Endometrium (tissue), 2 donors: ENCODE results near the gene PACS2.

Experiments used
- FAIRE-seq: peaks from 2 replicates; lab custom pipeline; 2012; peaks lifted over from hg19 to GRCh38; lab: Jason Lieb, UNC
- donor health status: control.
- donor health status: control.

PACS2 gene

GRCh38 chr14:105388110-105388951 lies 73.8 kb downstream of the PACS2 start:
- no peak for FAIRE-seq

GRCh38 chr14:105388976-105389375 lies 74.4 kb downstream of the PACS2 start:
- FAIRE-seq, result no peak

DNA sequence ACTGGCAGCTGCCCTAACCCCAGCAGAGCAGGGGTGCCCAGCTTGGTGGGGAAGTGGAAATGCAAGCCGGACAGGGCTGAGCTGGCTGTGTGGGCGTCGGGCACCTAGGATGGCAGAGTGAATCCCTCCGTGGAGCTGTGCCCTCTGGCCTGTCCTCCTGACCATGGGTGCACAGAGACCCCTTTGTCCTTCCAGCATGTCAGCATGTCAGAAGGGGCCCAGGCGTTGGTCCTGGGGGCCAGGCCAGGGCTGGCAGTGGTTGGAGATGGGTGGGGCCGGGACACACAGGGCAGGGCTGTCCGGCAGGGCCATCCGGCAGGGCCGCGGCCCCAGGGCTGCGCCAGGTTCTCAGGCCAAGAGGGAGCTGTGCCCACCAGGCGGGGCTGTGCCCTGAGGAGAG lies 75.0 kb downstream of the PACS2 start:
- no peak for FAIRE-seq

DNA sequence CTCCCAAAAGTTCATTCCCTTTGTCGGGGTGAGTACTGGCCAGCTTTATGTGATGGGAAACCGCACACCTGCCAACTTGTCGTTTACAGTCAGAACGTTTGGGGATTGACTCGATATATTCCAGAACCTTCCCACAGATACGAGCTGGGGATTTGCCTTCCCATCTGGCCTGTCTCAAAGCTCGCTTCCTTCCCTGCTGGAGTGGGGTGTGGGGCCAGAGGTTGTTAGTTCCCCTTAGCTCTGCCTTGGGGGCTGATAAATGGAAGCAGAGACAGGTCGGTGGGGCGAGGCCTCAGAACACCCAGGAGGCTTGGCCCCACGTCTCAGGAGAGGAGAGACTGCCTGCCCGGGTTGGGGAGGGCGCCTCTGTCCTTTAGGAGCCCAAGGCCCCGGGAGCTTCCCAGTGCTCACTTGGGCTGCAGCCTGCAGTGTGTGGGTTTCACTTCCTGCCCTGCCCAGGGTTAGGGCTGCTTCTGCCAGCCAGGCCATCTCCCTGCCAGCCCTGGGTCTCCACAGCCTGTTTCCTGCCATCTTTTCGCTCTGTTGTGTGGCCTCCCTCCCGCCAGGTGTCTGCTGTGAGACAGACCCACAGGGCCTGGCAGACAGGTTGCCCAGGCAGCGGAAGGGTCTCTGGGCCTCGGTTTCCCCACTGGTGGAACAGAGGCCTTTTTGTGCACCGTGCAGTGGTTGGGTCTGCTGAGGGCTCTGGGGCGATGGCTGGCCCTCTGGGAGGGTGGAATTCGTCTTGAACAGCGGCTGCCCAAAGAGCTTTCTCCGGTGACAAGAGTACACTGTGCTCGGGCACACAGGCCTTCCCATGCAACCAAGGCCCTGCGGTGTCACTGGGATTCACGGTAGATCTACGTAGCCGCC lies 75.7 kb downstream of the PACS2 start:
- FAIRE-seq, result no peak

- FAIRE-seq, result no peak
These were observed 76.4 kb downstream of the PACS2 start for GRCh38 chr14:105390849-105391500.

DNA sequence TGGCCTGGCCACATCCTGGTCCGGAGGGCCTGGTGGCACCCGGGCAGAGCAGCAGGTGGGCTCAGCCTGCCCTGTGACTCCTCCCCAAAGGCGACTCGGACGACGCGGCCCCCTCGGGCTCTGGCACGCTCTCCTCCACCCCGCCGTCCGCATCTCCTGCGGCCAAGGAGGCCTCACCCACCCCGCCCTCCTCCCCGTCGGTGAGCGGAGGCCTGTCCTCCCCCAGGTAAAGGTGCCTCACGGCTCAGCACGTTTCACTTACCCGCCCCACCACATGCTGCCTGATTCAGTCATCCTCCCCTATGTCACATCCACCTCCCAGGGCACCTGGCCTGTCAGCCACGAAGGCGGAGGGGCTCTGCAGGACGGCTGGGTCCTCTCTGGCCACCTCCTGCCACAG lies 77.0 kb downstream of the PACS2 start:
- no peak for FAIRE-seq

DNA sequence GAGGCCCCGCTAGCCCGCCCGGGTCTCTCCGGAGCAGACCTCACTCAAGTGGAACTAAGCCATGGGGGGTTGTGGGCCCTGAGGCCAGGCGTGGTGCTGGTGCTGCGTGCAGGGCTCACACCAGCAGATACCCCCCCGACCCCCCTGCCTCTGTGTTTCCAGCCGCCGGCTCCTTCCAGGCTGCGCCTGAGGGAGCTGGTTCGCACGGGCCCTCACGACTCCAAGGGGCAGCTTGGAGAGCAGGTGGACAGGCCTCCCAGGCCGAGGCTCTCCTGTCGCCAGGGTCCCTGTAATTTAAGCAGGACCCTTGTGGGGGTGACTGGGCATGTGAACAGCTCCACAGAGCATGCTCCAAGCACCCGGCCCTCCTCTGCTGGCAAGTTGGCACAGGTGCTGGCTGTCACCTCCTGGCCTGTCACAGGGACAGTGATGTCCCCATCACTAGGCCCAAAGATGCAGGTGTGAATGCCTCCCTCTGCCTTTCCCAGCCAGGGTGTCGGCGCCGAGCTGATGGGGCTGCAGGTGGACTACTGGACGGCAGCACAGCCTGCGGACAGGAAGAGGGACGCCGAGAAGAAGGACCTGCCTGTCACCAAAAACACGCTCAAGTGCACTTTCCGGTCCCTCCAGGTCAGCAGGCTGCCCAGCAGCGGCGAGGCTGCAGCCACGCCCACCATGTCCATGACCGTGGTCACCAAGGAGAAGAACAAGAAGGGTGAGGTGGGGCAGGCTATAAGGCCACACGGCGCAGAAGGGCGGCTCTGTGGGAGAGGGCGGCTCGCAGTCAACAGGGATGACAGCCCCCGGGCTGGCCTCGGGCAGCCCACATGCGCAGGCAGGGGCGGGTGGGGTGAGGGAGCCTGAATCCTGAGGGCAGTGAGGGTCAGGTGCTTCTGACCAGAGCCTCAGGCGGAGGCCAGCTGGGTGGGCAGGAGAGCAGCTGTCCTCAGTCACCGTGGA lies 77.9 kb downstream of the PACS2 start:
- FAIRE-seq, result no peak

DNA sequence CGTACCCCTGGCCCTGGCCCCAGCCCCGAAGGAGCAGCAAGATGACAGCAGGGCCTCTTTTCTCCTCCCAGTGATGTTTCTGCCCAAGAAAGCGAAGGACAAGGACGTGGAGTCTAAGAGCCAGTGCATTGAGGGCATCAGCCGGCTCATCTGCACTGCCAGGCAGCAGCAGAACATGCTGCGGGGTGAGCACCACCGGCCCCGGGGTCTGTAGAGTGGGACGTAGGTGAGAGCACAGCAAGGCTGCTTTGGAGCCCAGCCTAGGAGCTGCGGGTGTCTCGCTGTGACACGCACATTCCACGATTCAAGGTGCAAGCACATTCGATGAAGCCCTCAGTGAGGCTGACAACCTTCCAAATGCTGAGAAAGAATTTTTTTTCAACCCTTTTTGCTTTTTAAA lies 78.6 kb downstream of the PACS2 start:
- no peak for FAIRE-seq

DNA sequence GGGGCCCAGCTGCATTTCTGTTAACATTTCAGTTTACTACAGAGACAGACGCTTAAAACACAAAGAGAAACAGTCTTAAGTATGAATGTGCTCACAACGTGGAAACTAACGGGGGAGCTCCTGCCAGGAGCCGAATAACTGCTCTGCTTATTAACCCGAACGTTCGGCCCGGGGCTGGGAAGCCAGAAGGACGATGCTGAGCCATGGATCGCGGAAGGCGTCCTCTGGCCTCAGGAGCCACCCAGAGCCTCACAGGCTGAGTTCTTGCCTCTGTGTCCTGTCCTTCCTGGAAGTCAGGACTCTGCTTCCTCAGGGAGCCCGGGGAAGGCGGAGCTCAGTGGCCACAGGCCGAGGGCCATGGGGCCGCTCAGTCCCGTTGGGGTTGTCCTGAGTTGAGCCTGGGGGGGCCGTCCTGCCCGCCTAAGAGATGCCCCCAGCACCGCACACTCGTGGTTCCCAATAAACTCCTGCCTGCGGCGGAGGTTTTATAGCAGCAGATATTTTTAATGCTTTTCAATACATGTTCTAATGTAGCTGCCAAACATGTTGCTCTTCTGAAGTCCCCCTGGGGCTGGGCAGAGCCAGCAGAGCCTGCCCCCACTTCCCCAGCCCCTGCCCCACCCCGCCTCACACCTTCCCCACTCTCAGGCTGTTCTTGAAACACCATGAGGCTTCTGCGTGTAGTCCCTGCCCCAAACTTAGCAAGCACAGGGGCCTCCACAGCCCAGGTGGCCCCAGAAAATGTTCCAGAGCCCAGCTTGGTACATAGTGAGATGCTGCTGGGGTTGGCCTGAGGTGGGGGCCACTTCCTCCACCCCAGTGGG lies 80.4 kb downstream of the PACS2 start:
- FAIRE-seq, result no peak

- FAIRE-seq, result no peak
These were observed 80.9 kb downstream of the PACS2 start for GRCh38 chr14:105395538-105395854.

- FAIRE-seq, result no peak
These were observed 82.9 kb downstream of the PACS2 start for GRCh38 chr14:105397350-105397931.

DNA sequence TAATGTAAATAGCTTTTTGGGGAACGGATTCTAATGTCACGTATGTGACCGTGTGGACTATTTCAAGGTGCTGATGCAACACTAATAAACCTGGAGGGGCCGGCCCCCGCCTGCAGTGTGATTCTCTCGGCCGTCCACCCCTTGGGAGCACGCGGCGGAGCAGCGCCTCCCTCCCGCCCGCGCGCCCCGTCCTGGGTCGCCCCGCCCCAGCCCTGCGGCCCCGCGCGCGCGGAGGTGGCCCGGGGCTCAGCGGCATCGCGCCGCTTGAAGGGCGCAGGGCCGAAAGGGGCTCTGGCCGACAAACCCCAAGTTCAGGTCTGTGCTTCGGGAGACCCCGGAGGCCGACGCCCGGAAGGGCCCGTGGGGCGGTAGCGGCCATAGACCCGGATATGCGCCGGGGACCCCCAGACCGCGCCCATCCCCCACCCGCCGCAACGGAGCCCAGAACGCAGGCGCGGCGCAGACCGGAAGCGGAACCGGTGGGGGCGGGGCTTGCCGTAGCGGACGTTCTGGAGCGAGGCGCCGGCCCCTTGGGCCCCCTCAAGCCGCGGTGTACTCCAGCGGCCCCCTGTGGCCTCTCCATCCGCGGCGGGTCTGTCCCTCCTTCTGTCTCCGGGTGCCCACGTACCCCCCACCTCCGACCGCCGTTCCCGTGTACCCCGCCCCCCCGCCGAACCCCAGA lies 83.6 kb downstream of the PACS2 start, which contains the start of gene TEX22:
Gene TEX22, plus strand, starts transcription at position 495 of the 682 bp plus-strand sequence. CDS start 803 bp downstream, outside the sequence.
- no peak for FAIRE-seq

DNA sequence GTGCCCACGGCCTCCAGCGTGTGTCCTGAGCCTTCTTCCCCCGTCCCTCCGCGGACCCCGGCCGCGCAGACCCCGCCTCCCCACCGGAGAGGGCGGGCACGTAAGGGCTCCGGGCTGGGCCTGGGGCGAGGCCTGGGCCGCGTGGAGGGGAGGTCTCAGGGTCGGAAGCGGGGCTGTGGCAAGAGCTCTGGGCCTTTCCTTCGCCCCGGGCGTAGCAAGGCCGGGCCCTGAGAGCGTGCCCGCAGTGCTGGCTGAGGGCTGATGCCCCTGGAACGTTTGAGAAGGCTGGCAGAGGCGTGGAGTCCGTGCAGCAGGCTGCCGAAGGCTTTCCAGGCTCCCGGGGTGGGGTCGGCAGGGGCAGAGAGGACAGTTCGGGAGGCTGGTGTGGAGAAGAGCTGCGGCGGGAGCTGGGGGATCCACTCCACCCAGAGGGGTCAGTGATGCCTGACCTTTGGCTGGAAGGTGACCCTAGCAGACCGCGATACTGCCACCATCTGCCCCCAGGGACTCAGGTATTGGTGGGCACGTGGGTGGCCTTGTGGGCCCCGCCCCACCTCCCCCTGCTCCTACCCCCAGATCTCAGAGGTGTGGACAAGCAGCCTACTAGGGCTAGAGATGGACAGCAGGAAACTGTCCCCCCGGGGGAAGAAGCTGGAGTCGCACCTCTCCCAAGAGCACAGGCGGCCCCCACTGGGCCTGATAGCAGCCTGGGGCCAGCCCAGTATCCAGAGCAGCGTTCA lies 84.3 kb downstream of the PACS2 start:
- no peak for FAIRE-seq

DNA sequence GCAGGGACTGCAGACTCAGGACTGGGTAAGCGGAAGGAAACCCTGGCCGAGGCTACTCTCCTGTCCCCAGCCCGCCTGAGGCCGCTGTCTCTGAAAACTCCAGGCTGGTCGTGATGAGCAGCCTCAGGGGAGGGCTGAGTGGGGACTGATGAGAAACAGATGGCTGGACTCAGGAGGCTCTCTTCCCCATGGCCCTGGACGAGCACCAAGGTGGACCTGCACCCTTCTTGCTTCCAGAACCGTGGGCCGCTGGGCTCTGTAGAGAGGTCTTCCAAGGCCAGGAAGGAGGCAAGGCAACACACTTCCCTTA lies 84.9 kb downstream of the PACS2 start:
- no peak for FAIRE-seq

DNA sequence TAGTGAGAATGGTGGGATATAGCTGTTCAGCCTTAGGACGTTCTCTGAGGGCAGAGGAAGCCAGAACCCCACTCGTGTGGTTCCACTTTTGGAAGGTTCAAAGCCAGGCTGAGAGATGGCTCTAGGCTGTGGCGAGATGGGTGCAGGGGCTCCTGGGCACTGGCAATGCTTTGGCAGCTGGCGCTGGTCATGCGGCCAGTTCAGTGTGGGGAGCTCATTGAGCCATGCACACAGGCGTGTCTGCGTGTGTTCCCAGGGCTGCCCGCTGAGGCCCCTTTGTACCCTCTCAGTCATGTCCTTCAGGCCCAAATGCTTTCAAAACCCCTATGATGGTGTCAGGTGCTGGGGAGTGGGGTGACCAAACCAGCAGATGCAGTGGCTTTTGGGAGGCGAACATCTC lies 85.5 kb downstream of the PACS2 start:
- FAIRE-seq, result no peak

- FAIRE-seq, result no peak
These were observed 87.2 kb downstream of the PACS2 start for GRCh38 chr14:105401699-105402098.

DNA sequence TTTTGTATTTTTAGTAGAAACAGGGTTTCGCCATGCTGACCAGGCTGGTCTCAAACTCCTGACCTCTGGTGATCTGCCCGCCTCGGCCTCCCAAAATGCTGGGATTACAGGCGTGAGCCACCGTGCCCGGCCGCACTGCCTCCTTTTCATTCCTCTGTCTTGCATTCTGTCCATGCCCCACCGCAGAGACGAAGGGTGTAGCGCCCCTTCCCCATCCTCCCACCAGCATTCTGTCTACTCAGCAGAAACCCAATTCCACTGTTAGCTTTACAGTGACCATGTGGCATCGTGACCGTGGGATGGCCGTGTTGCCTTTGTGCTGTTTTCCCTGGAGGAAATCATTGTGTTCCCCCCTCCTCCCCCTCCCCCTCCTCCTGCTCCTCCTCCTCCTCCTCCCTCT lies 94.0 kb downstream of the PACS2 start:
- FAIRE-seq, result no peak

- no peak for FAIRE-seq
These were observed 94.8 kb downstream of the PACS2 start for GRCh38 chr14:105409364-105409763.

GRCh38 chr14:105410642-105411016 lies 96.1 kb downstream of the PACS2 start:
- FAIRE-seq, result no peak
